SH-SY5Y (cell line): Measurements from ENCODE around the gene FKBP1B.

Source experiments
- GATA2 ChIP-seq: IDR thresholded peaks from 2 replicates; pipeline ENCODE4 v1.6.1; 2011; ENCODE audit warnings: mild to moderate bottlenecking, low read depth, low read length
- GATA3 ChIP-seq: IDR thresholded peaks from 2 replicates; pipeline ENCODE4 v1.6.1; 2011; ENCODE audit warnings: low read depth, mild to moderate bottlenecking, low read length, moderate library complexity

GRCh38 chr2:24040511-24040910, 9.0 kb upstream of the FKBP1B start:
- no peak for TF ChIP-seq GATA2
- TF ChIP-seq GATA3, result no peak
